ENCODE data around the gene KDM3A. TPM values are rescaled to one million over a fixed set of nuclear protein-coding genes. Genes with fewer than 3 reads are reported as not detected.

The KDM3A gene
- total and polyA plus RNA-seq, 3 experiments from 2014 or later: 21.1 to 46.2 (median 45.8) TPM

- Histone ChIP-seq H3K4me3 (ENCODE audit: low read length) (no peak overlapping the region), H3K27me3 (ENCODE audit: insufficient read depth, low read length, poor library complexity, severe bottlenecking) (no peaks in the 10 kb centered on the region), H3K4me1 (ENCODE audit: insufficient read depth, low read length) (peaks cover 23% of the 10 kb centered on the region), H3K9me3 (ENCODE audit: low read length) (no peaks in the 10 kb centered on the region), H3K36me3 (ENCODE audit: insufficient read depth, low read length) (peaks cover 56% of the 10 kb centered on the region), H3K27ac (ENCODE audit: low read depth, low read length) (no peak overlapping the region)
- ChIA-PET CTCF (interaction anchor here (1.0 kb wide), 2 partner anchors 26 to 28 kb away, joined by 3 read pairs; partner anchors contain the start of gene KDM3A), POLR2A (interaction anchor here (2.6 kb wide), 1 partner anchor 27 kb away, joined by 18 read pairs; the partner anchor contains the start of gene KDM3A)
- H3K4me1 Mint-ChIP-seq: peaks cover 48 to 66% (median 58%) of the 10 kb centered on the region in 3 donors
- H3K4me3 Mint-ChIP-seq: peak overlapping the region in 5 of 7 donors; percentile 13 to 32 (median 26)
- peak overlapping the region in 6 of 8 donors; percentile 36 to 88 (median 61) for H3K27ac Mint-ChIP-seq
- H3K27me3 Mint-ChIP-seq: no peaks in the 10 kb centered on the region
- DNase-seq: no peak
- H3K36me3 Mint-ChIP-seq: peaks cover 8 to 93% (median 30%) of the 10 kb centered on the region in 3 donors
- no peaks in the 10 kb centered on the region for H3K9me3 Mint-ChIP-seq
Observed at GRCh38 chr2:86468162-86469033, 27.2 kb downstream of the KDM3A start.

GRCh38 chr2:86470890-86471289 lies 29.7 kb downstream of the KDM3A start:
- no peak for DNase-seq
- Mint-ChIP-seq H3K9me3 (no peaks in the 10 kb centered on the region), H3K4me3 (no peak overlapping the region), H3K27ac (peak overlapping the region in 1 of 8 donors; percentile 12), H3K36me3 (peaks cover 11 to 91% (median 37%) of the 10 kb centered on the region in 3 donors), H3K4me1 (peaks cover 42 to 68% (median 57%) of the 10 kb centered on the region in 3 donors), H3K27me3 (no peaks in the 10 kb centered on the region)
- ChIA-PET CTCF (no interaction called here), POLR2A (no interaction called here)
- H3K27ac ChIP-seq (ENCODE audit: low read depth, low read length): no peak overlapping the region
- H3K9me3 ChIP-seq (ENCODE audit: low read length): no peaks in the 10 kb centered on the region
- peaks cover 23% of the 10 kb centered on the region for H3K4me1 ChIP-seq (ENCODE audit: insufficient read depth, low read length)
- no peak overlapping the region for H3K4me3 ChIP-seq (ENCODE audit: low read length)
- peaks cover 59% of the 10 kb centered on the region for H3K36me3 ChIP-seq (ENCODE audit: insufficient read depth, low read length)
- no peaks in the 10 kb centered on the region for H3K27me3 ChIP-seq (ENCODE audit: insufficient read depth, low read length, poor library complexity, severe bottlenecking)

- Histone ChIP-seq H3K36me3 (ENCODE audit: insufficient read depth, low read length) (peaks cover 57% of the 10 kb centered on the region), H3K4me3 (ENCODE audit: low read length) (no peak overlapping the region)
Observed at GRCh38 chr2:86471637-86472036, 30.5 kb downstream of the KDM3A start.

GRCh38 chr2:86476092-86476491 lies 34.9 kb downstream of the KDM3A start:
- H3K4me1 ChIP-seq (ENCODE audit: insufficient read depth, low read length): no peaks in the 10 kb centered on the region
- H3K4me3 ChIP-seq (ENCODE audit: low read length): no peak overlapping the region
- Mint-ChIP-seq H3K36me3 (peaks cover 14 to 91% (median 47%) of the 10 kb centered on the region in 3 donors), H3K4me1 (peaks cover 15 to 35% (median 35%) of the 10 kb centered on the region in 3 donors), H3K27ac (peak overlapping the region in 5 of 8 donors; percentile 10 to 75 (median 14)), H3K4me3 (no peak overlapping the region), H3K27me3 (no peaks in the 10 kb centered on the region), H3K9me3 (no peaks in the 10 kb centered on the region)
- ChIA-PET CTCF (no interaction called here), POLR2A (no interaction called here)
- H3K27me3 ChIP-seq (ENCODE audit: insufficient read depth, low read length, poor library complexity, severe bottlenecking): no peaks in the 10 kb centered on the region
- no peaks in the 10 kb centered on the region for H3K9me3 ChIP-seq (ENCODE audit: low read length)
- H3K36me3 ChIP-seq (ENCODE audit: insufficient read depth, low read length): peaks cover 84% of the 10 kb centered on the region
- no peak for DNase-seq
- H3K27ac ChIP-seq (ENCODE audit: low read depth, low read length): no peak overlapping the region

More at GRCh38 chr2:86471637-86472036, 30.5 kb downstream of the KDM3A start:
- ChIA-PET CTCF (interaction anchor here (1.3 kb wide), 1 partner anchor 16 kb away, joined by 3 read pairs; no protein-coding TSS in a partner anchor), POLR2A (no interaction called here)
- Mint-ChIP-seq H3K4me1 (peaks cover 37 to 67% (median 60%) of the 10 kb centered on the region in 3 donors), H3K27me3 (no peaks in the 10 kb centered on the region), H3K9me3 (no peaks in the 10 kb centered on the region), H3K36me3 (peaks cover 11 to 90% (median 39%) of the 10 kb centered on the region in 3 donors), H3K4me3 (no peak overlapping the region), H3K27ac (peak overlapping the region in 3 of 8 donors; percentile 7 to 32 (median 30))
- Histone ChIP-seq H3K4me1 (ENCODE audit: insufficient read depth, low read length) (peaks cover 23% of the 10 kb centered on the region), H3K27ac (ENCODE audit: low read depth, low read length) (no peak overlapping the region), H3K9me3 (ENCODE audit: low read length) (no peaks in the 10 kb centered on the region), H3K27me3 (ENCODE audit: insufficient read depth, low read length, poor library complexity, severe bottlenecking) (no peaks in the 10 kb centered on the region)
- no peak for DNase-seq

GRCh38 chr2:86476918-86477317 lies 35.7 kb downstream of the KDM3A start:
- CTCF ChIA-PET: no interaction called here
- no peak overlapping the region for H3K27ac ChIP-seq (ENCODE audit: low read depth, low read length)
- DNase-seq: no peak
- no peaks in the 10 kb centered on the region for H3K27me3 ChIP-seq (ENCODE audit: insufficient read depth, low read length, poor library complexity, severe bottlenecking)
- H3K4me3 ChIP-seq (ENCODE audit: low read length): no peak overlapping the region
- POLR2A ChIA-PET: no interaction called here
- no peaks in the 10 kb centered on the region for H3K9me3 ChIP-seq (ENCODE audit: low read length)
- no peaks in the 10 kb centered on the region for H3K4me1 ChIP-seq (ENCODE audit: insufficient read depth, low read length)
- no peak overlapping the region for H3K4me3 Mint-ChIP-seq
- H3K36me3 Mint-ChIP-seq: peaks cover 16 to 93% (median 43%) of the 10 kb centered on the region in 3 donors
- H3K27ac Mint-ChIP-seq: peak overlapping the region in 5 of 8 donors; percentile 14 to 86 (median 57)
- no peaks in the 10 kb centered on the region for H3K27me3 Mint-ChIP-seq
- peaks cover 83% of the 10 kb centered on the region for H3K36me3 ChIP-seq (ENCODE audit: insufficient read depth, low read length)
- peaks cover 14 to 36% (median 32%) of the 10 kb centered on the region in 3 donors for H3K4me1 Mint-ChIP-seq
- no peaks in the 10 kb centered on the region for H3K9me3 Mint-ChIP-seq

GRCh38 chr2:86477349-86477748 lies 36.2 kb downstream of the KDM3A start:
- DNase-seq: no peak
- no peaks in the 10 kb centered on the region for H3K9me3 ChIP-seq (ENCODE audit: low read length)
- peaks cover 87% of the 10 kb centered on the region for H3K36me3 ChIP-seq (ENCODE audit: insufficient read depth, low read length)
- POLR2A ChIA-PET: no interaction called here
- H3K4me1 ChIP-seq (ENCODE audit: insufficient read depth, low read length): no peaks in the 10 kb centered on the region
- Mint-ChIP-seq H3K9me3 (no peaks in the 10 kb centered on the region), H3K27ac (peak overlapping the region in 6 of 8 donors; percentile 38 to 86 (median 58)), H3K4me3 (no peak overlapping the region), H3K4me1 (peaks cover 13 to 36% (median 30%) of the 10 kb centered on the region in 3 donors), H3K36me3 (peaks cover 20 to 94% (median 44%) of the 10 kb centered on the region in 3 donors), H3K27me3 (no peaks in the 10 kb centered on the region)
- no peak overlapping the region for H3K27ac ChIP-seq (ENCODE audit: low read depth, low read length)
- no peaks in the 10 kb centered on the region for H3K27me3 ChIP-seq (ENCODE audit: insufficient read depth, low read length, poor library complexity, severe bottlenecking)
- CTCF ChIA-PET: no interaction called here
- no peak overlapping the region for H3K4me3 ChIP-seq (ENCODE audit: low read length)

GRCh38 chr2:86480105-86480504 lies 38.9 kb downstream of the KDM3A start:
- peaks cover 28 to 96% (median 49%) of the 10 kb centered on the region in 3 donors for H3K36me3 Mint-ChIP-seq
- no peaks in the 10 kb centered on the region for H3K4me1 ChIP-seq (ENCODE audit: insufficient read depth, low read length)
- no peak for DNase-seq
- POLR2A ChIA-PET: no interaction called here
- H3K4me3 ChIP-seq (ENCODE audit: low read length): no peak overlapping the region
- H3K9me3 ChIP-seq (ENCODE audit: low read length): no peaks in the 10 kb centered on the region
- no peaks in the 10 kb centered on the region for H3K27me3 Mint-ChIP-seq
- no peak overlapping the region for H3K4me3 Mint-ChIP-seq
- peaks cover 92% of the 10 kb centered on the region for H3K36me3 ChIP-seq (ENCODE audit: insufficient read depth, low read length)
- H3K27me3 ChIP-seq (ENCODE audit: insufficient read depth, low read length, poor library complexity, severe bottlenecking): no peaks in the 10 kb centered on the region
- peaks cover 4 to 22% (median 20%) of the 10 kb centered on the region in 3 donors for H3K4me1 Mint-ChIP-seq
- no peak overlapping the region for H3K27ac ChIP-seq (ENCODE audit: low read depth, low read length)
- no peaks in the 10 kb centered on the region for H3K9me3 Mint-ChIP-seq
- H3K27ac Mint-ChIP-seq: peak overlapping the region in 4 of 8 donors; percentile 35 to 70 (median 54)
- CTCF ChIA-PET: no interaction called here

- no peak overlapping the region for H3K4me3 ChIP-seq (ENCODE audit: low read length)
- H3K4me1 ChIP-seq (ENCODE audit: insufficient read depth, low read length): no peaks in the 10 kb centered on the region
- H3K27ac Mint-ChIP-seq: peak overlapping the region in 4 of 8 donors; percentile 35 to 71 (median 60)
- ChIA-PET POLR2A (no interaction called here), CTCF (no interaction called here)
- H3K36me3 Mint-ChIP-seq: peaks cover 33 to 97% (median 51%) of the 10 kb centered on the region in 3 donors
- peaks cover 93% of the 10 kb centered on the region for H3K36me3 ChIP-seq (ENCODE audit: insufficient read depth, low read length)
- H3K27me3 ChIP-seq (ENCODE audit: insufficient read depth, low read length, poor library complexity, severe bottlenecking): no peaks in the 10 kb centered on the region
- no peak for DNase-seq
- H3K27ac ChIP-seq (ENCODE audit: low read depth, low read length): no peak overlapping the region
- H3K4me1 Mint-ChIP-seq: peaks cover 7 to 18% (median 10%) of the 10 kb centered on the region in 3 donors
- H3K27me3 Mint-ChIP-seq: no peaks in the 10 kb centered on the region
- no peaks in the 10 kb centered on the region for H3K9me3 Mint-ChIP-seq
- H3K4me3 Mint-ChIP-seq: no peak overlapping the region
- H3K9me3 ChIP-seq (ENCODE audit: low read length): no peaks in the 10 kb centered on the region
Observed at GRCh38 chr2:86482034-86482433, 40.9 kb downstream of the KDM3A start.
